BJ (cell line): ENCODE data around the gene GPR176. TPM values are rescaled to one million over a fixed set of nuclear protein-coding genes. Genes with fewer than 3 reads are reported as not detected.

Experiments
- CTCF ChIA-PET: fragments of 350-600 bp; formaldehyde crosslinking; extraction: SDS; loops from one replicate; lab custom pipeline; 2021; ENCODE audit warnings: antibody characterized with exemption, inconsistent platforms; lab: Yijun Ruan, JAX
- POLR2A ChIA-PET: fragments of 300-600 bp; sonication (Branson Sonifier 250); formaldehyde crosslinking; extraction: SDS; loops from one replicate; lab custom pipeline; 2021; ENCODE audit warnings: antibody characterized with exemption; lab: Charles Lee
- DNase-seq: peaks from one replicate; pipeline ENCODE4 v3.0.0-alpha.2; 2011; ENCODE audit warnings: low read depth
- H3K27me3 ChIP-seq: 2 replicates; pipeline ENCODE4 v1.6.0; 2011; ENCODE audit warnings: low read length; ENCODE audit not compliant: control insufficient read depth, insufficient read depth
- H3K36me3 ChIP-seq: 2 replicates; pipeline ENCODE4 v1.5.1; 2011; ENCODE audit warnings: low read length; ENCODE audit not compliant: control insufficient read depth, insufficient read depth
- H3K4me3 ChIP-seq: 2 replicates; pipeline ENCODE4 v1.5.1; 2011; ENCODE audit warnings: low read depth, mild to moderate bottlenecking, control low read depth, low read length
- polyA plus RNA-seq: library from polyadenylated mRNA; depleted of rRNA; stranded (reverse); fragments of >200 nt; gene quantifications from 2 replicates; pipeline ENCODE4 v1.2.3, GENCODE V29; 2011
- TF ChIP-seq, protein P1 (sequence below): IDR thresholded peaks from 2 replicates; pipeline ENCODE4 v1.5.1; 2011; ENCODE audit warnings: low read depth, mild to moderate bottlenecking, control low read depth, inconsistent platforms, low read length, moderate library complexity; ENCODE audit not compliant: insufficient read depth

The GPR176 gene
- polyA plus RNA-seq, 1 experiment: 319 TPM

DNA sequence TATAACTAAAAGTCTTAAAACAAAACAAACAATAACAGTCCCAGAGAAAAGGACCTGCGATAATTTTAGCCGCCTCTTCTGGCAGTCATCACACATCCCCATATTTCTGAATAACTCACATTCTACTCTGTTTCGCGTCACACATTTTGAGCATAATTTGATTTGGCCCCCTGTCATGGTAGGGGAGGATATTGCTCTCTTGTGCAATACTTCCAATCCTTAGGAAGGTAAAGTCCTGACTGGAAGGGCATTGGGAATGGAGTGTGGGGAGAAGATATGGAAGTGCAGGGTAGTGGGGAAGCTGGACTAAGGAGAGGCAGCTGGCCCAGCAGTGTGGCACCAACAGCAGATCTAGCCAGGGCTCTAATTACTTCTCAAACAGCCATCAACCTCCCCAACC lies 126.1 kb downstream of the GPR176 start:
- CTCF ChIA-PET: interaction anchor here (1.3 kb wide), 1 partner anchor 9 kb away, joined by 3 read pairs; no protein-coding TSS in a partner anchor
- Histone ChIP-seq H3K36me3 (peaks cover 7% of the 10 kb centered on the region), H3K27me3 (no peaks in the 10 kb centered on the region), H3K4me3 (no peak overlapping the region)
- POLR2A ChIA-PET: no interaction called here
- TF ChIP-seq, protein P1, sequence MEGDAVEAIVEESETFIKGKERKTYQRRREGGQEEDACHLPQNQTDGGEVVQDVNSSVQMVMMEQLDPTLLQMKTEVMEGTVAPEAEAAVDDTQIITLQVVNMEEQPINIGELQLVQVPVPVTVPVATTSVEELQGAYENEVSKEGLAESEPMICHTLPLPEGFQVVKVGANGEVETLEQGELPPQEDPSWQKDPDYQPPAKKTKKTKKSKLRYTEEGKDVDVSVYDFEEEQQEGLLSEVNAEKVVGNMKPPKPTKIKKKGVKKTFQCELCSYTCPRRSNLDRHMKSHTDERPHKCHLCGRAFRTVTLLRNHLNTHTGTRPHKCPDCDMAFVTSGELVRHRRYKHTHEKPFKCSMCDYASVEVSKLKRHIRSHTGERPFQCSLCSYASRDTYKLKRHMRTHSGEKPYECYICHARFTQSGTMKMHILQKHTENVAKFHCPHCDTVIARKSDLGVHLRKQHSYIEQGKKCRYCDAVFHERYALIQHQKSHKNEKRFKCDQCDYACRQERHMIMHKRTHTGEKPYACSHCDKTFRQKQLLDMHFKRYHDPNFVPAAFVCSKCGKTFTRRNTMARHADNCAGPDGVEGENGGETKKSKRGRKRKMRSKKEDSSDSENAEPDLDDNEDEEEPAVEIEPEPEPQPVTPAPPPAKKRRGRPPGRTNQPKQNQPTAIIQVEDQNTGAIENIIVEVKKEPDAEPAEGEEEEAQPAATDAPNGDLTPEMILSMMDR: no peak
- DNase-seq: no peak

DNA sequence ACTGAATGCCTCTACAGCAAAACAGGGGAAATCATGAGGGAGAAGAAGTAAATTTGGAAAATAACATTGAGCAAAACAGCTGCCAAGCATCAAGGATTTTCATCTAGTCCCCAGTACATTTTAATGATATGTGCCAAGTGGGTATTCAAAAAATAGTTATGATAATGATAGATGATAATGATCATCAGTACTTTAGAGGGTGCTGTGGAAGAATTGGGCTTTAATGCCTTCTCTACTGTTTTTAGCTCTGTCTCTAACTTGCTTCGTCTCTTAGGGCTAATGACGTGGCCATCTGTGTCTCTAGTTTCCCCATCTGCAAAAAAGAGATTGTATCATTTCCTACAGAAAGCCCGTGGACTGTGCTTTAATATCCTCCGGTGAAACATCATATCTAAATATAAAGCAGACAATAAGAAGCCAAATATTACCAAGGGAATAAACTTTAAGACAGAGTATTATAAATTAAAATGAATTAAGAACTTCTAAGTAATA lies 127.2 kb downstream of the GPR176 start:
- Histone ChIP-seq H3K4me3 (no peak overlapping the region), H3K27me3 (no peaks in the 10 kb centered on the region), H3K36me3 (peaks cover 2% of the 10 kb centered on the region; the same call in 1 of the 2 replicates)
- CTCF ChIA-PET: no interaction called here
- POLR2A ChIA-PET: no interaction called here
- TF ChIP-seq, protein P1: no peak
- no peak for DNase-seq

DNA sequence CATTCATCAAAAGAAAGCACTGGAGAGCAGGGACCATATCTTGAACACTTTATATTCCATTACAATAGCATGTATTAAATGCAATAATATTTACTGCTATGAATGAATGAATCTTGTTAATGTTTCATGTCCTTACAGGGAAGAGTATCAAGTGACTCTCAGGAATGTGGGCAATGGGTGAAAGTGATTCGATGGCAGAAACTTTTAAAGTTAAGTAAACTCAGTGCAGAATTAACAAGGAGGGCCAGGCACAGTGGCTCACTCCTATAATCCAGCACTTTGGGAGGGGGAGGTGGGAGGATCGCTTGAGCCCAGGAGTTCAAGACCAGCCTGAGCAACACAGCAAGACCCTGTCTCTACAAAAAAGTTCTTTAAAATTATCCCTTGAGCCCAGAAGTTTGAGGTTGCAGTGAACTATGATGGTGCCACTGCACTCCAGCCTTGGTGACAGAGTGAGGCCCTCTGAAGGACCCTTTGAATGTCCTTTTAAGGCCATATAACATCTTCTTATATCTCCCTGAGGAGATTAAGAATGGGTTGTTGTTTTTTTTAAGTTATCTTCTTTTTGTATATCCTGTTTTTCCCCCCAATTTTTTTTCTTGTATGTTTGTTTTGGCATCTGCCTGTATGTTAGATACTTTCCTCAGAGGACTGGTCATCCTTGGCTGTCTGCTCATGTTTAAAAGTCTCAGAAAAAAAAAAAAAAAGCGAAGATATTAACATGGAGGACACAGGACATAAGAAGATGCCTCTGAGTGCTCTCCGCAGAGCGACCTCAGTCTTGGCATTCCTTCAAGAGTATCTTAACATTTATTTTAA lies 127.8 kb downstream of the GPR176 start:
- POLR2A ChIA-PET: no interaction called here
- DNase-seq: no peak

DNA sequence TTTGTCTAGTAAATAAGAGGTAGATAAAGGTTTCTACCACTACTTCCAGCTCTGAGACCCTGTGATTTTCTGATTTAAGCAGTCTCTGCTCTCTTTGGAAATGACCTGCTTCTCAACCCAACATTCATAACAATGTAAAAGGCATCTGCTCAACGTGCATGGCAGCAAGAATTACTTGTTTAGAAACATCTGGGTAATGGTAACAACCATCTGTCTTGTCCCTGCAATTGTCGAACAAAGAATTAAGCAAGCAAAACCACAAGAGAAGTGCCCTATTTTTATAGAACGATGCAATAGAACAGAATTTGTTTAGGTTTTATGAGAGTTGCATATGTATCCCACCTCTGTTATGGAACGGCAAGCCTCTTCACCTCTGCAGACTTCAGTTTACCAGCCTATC lies 130.3 kb downstream of the GPR176 start:
- TF ChIP-seq, protein P1: no peak
- Histone ChIP-seq H3K27me3 (no peaks in the 10 kb centered on the region), H3K36me3 (no peaks in the 10 kb centered on the region), H3K4me3 (no peak overlapping the region)
- DNase-seq: no peak
- POLR2A ChIA-PET: interaction anchor here (0.6 kb wide), 1 partner anchor 33 kb away, joined by 3 read pairs; no protein-coding TSS in a partner anchor
- CTCF ChIA-PET: interaction anchor here (0.9 to 2.7 kb wide), 4 partner anchors 9 to 485 kb away, joined by 3 to 11 read pairs (median 4); no protein-coding TSS in a partner anchor

More for the DNA sequence above, 127.8 kb downstream of the GPR176 start:
- TF ChIP-seq, protein P1: no peak
- Histone ChIP-seq H3K4me3 (no peak overlapping the region), H3K36me3 (peaks cover 1% of the 10 kb centered on the region; the same call in 1 of the 2 replicates), H3K27me3 (no peaks in the 10 kb centered on the region)
- CTCF ChIA-PET: no interaction called here
